ENCODE data around the gene NACA2. TPM values are rescaled to one million over a fixed set of nuclear protein-coding genes. Genes with fewer than 3 reads are reported as not detected.

The NACA2 gene
- total RNA-seq, 6 experiments from 2014 or later, result not detected

DNA sequence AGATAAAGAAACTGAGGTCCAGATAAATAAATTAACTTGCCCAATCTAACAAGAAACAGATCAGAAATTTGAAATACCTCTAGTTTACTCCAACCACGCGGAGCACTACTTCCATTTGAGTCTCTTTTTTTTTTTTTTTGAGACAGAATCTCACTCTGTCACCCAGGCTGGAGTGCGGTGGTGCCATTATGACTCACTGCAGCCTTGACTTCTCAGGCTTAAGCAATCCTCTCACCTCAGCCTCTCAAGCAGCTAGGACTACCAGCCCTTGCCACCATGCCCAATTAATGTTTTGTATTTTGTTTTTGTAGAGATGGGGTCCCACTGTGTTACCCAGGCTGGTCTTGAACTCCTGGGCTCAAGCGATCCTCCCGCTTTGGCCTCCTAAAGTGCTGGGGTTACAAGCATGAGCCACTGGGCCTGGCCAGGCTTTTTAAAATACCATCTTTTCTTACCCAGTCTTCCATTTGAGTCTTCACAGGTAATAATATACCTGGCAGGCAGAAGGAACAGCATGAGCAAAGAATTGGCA lies 3.3 kb upstream of the NACA2 start:
- no peaks in the 10 kb centered on the region for H3K36me3 Mint-ChIP-seq (ENCODE audit: low read depth)
- H3K4me3 Mint-ChIP-seq, result no peak overlapping the region
- DNase-seq, result no peak
- H3K9me3 Mint-ChIP-seq, result no peaks in the 10 kb centered on the region
- H3K27me3 Mint-ChIP-seq (ENCODE audit: insufficient read depth), result peaks cover 2% of the 10 kb centered on the region
- TF ChIP-seq, protein P1, sequence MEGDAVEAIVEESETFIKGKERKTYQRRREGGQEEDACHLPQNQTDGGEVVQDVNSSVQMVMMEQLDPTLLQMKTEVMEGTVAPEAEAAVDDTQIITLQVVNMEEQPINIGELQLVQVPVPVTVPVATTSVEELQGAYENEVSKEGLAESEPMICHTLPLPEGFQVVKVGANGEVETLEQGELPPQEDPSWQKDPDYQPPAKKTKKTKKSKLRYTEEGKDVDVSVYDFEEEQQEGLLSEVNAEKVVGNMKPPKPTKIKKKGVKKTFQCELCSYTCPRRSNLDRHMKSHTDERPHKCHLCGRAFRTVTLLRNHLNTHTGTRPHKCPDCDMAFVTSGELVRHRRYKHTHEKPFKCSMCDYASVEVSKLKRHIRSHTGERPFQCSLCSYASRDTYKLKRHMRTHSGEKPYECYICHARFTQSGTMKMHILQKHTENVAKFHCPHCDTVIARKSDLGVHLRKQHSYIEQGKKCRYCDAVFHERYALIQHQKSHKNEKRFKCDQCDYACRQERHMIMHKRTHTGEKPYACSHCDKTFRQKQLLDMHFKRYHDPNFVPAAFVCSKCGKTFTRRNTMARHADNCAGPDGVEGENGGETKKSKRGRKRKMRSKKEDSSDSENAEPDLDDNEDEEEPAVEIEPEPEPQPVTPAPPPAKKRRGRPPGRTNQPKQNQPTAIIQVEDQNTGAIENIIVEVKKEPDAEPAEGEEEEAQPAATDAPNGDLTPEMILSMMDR (IDR thresholded peaks at IDR 0.05), result no peak
- no peaks in the 10 kb centered on the region for H3K4me1 Mint-ChIP-seq (ENCODE audit: low read depth)
- H3K27ac Mint-ChIP-seq, result no peak overlapping the region

DNA sequence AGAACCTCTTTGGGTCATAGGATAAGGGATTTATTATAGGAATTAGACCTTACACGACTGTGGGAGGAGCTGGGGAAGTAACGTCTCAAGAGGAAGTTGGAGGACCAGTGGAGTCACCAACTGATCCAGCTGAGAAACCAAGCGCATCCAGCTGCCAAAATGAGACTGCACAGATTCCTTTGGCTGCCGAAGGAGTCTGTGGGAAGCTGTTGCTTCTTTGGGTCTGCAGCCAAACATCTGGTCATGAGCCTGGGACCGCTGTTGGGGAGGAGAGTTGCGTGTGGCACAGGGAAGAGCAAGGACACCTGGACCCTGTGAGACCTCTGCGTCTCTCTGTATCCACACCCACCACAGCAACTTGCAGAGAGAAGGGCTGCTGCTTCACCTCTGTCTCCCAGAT lies 2.4 kb upstream of the NACA2 start:
- peaks cover 2% of the 10 kb centered on the region for H3K27me3 Mint-ChIP-seq (ENCODE audit: insufficient read depth)
- TF ChIP-seq, protein P1 (IDR thresholded peaks at IDR 0.05), result no peak
- H3K36me3 Mint-ChIP-seq (ENCODE audit: low read depth), result no peaks in the 10 kb centered on the region
- H3K9me3 Mint-ChIP-seq, result no peaks in the 10 kb centered on the region
- H3K4me3 Mint-ChIP-seq, result no peak overlapping the region
- no peak for DNase-seq
- H3K4me1 Mint-ChIP-seq (ENCODE audit: low read depth), result no peaks in the 10 kb centered on the region
- no peak overlapping the region for H3K27ac Mint-ChIP-seq

DNA sequence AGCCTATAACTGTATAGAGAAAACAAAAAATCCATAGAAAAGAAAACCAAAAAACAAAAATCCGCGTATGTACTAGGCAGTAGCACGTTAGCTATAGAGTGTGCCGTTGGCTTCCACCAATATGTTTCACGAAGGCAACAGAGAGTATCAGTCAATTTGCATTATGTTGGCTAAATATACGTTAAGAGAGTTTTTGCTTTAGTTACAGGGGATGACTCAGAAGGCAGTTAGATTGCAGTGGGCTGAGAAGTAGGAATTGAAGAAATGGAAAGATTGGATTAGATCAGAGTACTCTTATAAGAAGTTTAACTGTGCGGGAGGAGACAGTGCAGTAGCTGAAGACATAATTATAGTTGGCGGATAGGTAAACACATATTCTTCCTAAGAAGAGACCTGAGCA lies 911 bp upstream of the NACA2 start:
- no peak overlapping the region for H3K4me3 Mint-ChIP-seq
- no peak for DNase-seq
- H3K27me3 Mint-ChIP-seq (ENCODE audit: insufficient read depth), result peaks cover 3% of the 10 kb centered on the region
- TF ChIP-seq, protein P1 (IDR thresholded peaks at IDR 0.05), result no peak
- no peaks in the 10 kb centered on the region for H3K36me3 Mint-ChIP-seq (ENCODE audit: low read depth)
- H3K27ac Mint-ChIP-seq, result no peak overlapping the region
- no peaks in the 10 kb centered on the region for H3K4me1 Mint-ChIP-seq (ENCODE audit: low read depth)
- no peaks in the 10 kb centered on the region for H3K9me3 Mint-ChIP-seq

DNA sequence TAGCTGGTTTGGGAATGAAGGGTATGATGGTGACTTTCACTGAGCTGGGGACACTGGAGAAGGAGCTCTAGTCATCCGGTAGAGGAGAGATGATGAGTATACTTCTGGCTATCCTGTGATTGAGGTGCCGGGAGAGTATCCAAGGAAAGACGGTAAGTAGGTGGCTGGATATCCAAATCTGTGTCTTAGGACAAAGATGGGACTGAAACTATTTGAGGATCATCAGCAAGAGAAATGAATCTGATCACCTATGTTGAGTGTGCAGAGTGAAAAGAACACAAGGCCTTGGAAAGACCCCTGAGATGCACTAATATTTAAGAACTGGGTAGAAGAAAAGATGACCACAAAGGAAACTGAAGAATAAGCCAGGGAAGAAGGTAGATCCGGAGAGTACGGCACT lies 1.0 kb downstream of the NACA2 start:
- DNase-seq, result no peak
- Mint-ChIP-seq H3K27ac (no peak overlapping the region), H3K36me3 (ENCODE audit: low read depth) (no peaks in the 10 kb centered on the region), H3K27me3 (ENCODE audit: insufficient read depth) (peaks cover 3% of the 10 kb centered on the region), H3K4me3 (no peak overlapping the region), H3K4me1 (ENCODE audit: low read depth) (no peaks in the 10 kb centered on the region), H3K9me3 (no peaks in the 10 kb centered on the region)
- TF ChIP-seq, protein P1 (IDR thresholded peaks at IDR 0.05), result no peak

DNA sequence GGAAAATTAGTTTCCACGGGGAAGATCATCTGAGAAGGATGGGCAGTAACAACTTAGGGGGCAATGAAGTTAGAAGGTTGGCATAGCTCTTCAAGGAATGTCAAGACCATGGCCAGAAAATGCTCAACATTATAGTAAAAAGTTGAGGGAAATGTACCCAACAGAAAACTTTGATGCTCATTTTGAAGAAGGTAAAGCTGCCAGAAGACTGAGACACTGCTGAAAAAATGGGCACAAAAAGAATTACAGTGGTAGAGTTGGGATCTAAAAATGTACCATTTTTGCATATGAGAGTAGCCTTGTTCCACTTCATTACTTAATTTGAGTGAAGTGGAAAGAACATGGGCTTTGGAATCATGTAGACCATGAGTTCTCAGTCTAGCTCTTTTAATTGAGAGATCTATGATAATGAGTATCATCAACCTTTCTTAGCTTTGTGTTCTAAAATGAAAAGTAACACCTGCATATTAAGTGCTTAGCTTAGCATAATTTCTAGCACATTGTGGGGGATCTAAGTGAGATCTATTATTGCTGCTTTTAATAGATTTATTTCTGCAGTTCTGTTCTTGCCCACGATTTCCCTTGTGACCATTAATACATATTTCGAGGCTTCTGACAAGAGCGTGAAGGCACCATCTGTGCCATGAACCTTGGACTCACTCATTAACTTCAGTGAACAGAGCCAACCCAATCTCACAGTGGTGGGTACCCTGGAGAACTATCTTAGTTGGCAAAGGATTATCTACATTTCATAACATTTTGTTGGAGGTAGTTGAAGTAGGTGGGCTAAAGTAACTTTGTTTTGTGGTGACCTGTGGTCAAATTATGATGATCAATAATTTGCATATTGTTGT lies 3.0 kb downstream of the NACA2 start:
- H3K27me3 Mint-ChIP-seq (ENCODE audit: insufficient read depth), result peaks cover 3% of the 10 kb centered on the region
- H3K4me3 Mint-ChIP-seq, result no peak overlapping the region
- DNase-seq, result no peak
- H3K27ac Mint-ChIP-seq, result no peak overlapping the region
- no peaks in the 10 kb centered on the region for H3K9me3 Mint-ChIP-seq
- TF ChIP-seq, protein P1 (IDR thresholded peaks at IDR 0.05), result no peak
- no peaks in the 10 kb centered on the region for H3K4me1 Mint-ChIP-seq (ENCODE audit: low read depth)
- no peaks in the 10 kb centered on the region for H3K36me3 Mint-ChIP-seq (ENCODE audit: low read depth)

Data from HFFc6 (cell line).